Inferior parietal cortex (tissue), 1 donor: ENCODE results near the gene UBE2R2.

Source experiments
- DNase-seq: peaks from one replicate; pipeline ENCODE4 v3.0.0-alpha.2; 2016; ENCODE audit errors: extremely low spot score

UBE2R2 gene

GRCh38 chr9:33884856-33885701 lies 68.1 kb downstream of the UBE2R2 start:
- no peak for DNase-seq

DNA sequence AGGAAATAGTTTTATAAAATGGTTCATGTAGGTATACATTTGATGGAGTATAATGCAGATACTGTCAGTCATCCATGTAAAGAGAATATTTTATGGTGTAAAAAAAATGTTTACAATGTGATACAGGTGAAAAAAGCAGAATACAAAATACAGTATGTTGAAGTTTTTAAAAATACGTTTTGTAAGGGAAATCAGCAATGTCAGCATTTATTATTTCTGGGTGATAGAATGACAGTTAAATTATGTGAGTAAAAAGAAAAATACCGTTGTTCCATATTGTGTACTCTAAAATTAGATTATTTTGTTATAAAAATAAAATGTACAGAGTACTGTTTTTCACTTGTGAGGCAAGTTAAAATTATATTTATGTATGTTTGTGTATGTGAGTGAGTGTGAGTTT lies 69.0 kb downstream of the UBE2R2 start:
- DNase-seq: no peak

DNA sequence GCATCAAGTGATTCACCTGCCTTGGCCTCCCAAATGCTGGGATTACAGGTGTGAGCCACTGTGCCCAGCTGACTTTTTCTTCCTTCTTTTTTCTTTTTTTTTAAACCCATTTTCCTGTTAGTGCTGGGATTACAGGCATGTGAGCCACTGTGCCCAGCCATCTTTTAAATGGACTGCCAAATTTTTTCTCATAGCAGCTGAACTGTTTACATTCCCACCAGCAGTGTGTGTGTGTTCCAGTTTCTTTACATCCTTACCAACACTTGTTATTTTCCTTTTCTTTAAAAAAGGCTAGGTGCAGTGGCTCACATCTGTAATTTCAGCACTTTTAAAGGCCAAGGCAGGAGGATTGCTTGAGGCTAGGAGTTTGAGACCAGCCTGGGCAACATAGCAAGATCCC lies 76.9 kb downstream of the UBE2R2 start:
- DNase-seq: no peak

DNA sequence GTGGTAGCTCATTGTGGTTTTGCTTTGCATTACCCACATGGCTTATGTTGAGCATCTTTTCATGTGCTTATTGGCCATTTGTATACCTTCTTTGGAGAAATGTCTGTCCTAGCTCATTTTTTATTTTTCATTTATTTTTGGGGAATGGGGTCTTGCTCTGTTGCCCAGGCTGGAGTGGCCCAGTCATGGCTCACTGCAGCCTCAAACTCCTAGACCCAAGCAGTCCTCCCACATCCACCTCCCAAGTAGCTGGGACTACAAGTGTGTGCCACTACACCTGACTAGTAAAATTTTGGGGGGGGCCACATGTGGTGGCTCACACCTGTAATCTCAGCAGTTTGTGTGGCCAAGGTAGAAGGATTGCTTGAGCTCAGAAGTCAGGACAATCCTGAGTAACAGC lies 77.4 kb downstream of the UBE2R2 start:
- DNase-seq: no peak

GRCh38 chr9:33903157-33903780 lies 86.3 kb downstream of the UBE2R2 start:
- no peak for DNase-seq

GRCh38 chr9:33905137-33905536 lies 88.2 kb downstream of the UBE2R2 start:
- no peak for DNase-seq

DNA sequence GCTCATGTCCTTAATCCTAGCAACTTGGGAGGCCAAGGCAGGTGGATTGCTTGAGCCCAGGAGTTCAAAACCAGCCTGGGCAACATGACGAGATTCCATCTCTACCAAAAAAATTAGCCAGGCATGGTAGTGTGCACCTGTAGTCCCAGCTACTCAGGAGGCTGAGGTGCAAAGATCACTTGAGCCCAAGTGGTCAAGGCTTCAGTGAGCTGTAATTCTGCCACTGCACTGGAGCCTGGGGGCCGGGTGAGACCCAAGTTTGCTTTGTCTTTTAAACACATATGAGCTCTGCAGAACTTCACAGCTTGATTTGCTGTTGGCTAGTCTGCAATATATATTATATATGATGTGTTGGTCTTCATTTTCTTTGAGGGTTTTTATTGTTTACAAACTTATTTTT lies 89.8 kb downstream of the UBE2R2 start:
- no peak for DNase-seq

DNA sequence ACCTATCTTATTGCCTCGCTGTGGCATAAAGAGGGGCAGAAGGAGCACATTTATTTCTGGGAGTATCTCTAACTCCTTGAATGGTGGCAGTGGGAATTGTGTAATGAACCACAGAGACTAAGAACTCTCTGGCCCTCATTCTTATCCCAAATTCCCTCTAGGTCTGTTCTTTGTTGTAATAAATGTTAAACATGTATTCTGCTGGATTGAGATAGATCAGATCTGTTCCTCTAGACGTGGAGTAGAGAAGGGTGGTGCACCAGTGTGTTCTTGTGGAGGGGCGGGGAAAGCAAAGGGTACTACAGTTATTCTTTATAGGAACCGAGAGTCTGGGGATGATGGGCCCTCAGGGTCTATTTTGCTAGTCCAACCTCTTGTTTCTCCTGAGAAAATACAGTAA lies 90.4 kb downstream of the UBE2R2 start:
- DNase-seq: no peak

GRCh38 chr9:33908114-33908513 lies 91.2 kb downstream of the UBE2R2 start:
- no peak for DNase-seq

DNA sequence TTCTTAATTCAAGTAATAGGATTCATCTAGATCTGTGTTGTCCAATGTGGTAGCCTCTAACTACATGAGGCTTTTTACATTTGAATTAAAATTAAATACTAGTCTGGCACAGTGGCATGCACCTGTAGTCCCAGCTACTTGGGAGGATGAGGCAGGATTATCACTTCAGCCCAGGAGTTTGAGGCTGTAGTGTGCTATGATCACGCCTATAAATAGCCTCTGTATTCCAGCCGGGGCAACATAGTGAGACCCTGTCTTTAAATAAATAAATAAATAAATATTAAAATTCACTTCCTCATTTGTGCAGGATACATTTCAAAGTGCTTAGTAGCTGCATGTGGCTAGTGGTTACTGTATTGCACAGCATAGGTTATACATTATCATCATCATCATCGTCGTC lies 91.8 kb downstream of the UBE2R2 start:
- no peak for DNase-seq

GRCh38 chr9:33913541-33913940 lies 96.6 kb downstream of the UBE2R2 start:
- DNase-seq: no peak

DNA sequence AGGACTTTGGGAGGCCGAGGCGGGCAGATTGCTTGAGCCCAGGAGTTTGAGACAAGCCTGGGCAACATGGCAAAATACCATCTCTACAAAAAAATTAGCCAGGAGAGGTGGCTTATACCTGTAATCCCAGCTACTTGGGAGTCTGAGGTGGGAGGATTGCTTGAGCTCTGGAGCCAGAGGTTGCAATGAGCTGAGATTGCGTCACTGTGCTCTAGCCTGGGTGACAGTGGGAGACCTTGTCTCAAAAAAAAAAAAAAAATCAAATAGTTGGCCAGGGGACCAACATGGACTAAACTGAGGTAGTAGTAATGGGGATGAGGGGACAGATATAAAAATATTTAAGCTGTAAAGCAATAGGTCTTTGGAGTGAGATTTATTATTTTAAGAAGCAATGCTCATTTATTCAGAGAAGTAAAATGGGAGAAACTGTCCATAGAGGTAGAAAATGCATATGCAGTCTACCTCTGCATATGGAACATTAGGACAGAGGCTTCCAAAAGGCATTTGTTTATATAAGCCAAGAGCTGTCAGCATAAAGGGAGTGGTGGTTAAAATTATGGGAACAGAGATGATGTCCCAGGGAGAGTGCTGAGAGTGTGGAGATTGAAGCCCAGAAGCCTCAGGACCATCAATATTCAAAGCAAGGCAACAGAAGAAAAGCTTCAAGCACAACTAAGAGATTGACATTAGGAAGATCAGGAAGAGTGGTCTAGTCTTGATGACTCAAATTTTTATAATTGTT lies 98.1 kb downstream of the UBE2R2 start:
- DNase-seq: no peak

- DNase-seq: no peak
These were observed 100.1 kb downstream of the UBE2R2 start for GRCh38 chr9:33917036-33917435.

DNA sequence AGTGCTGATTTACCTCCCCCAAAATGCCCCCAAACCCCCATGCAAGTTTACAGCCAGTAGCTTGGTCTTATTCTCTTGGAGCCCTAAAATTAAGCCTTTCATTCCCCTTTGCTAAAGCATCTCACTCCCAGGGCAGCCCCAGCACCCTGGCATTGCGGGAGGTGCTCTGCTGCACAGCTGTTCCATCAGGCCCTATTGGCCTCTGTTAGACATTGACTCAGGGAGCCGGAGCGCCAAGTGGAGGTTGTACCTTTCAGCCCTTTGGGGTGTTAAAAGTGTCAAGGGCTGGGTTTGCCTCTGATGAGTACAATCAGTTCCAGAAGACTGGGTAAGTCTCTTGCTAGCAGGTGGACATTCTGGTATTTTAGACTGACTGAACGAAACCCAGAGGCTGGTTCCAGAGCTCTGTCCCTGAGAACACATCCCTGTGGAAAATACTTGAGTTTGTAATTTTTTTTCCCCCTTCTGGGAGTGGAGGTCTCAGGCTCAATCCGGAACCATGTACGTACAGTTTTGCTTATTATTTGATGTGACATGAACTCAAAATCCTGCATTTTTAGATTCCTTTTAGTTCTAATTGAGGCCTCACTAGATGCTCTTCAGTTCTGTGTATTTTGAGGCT lies 102.4 kb downstream of the UBE2R2 start:
- no peak for DNase-seq

DNA sequence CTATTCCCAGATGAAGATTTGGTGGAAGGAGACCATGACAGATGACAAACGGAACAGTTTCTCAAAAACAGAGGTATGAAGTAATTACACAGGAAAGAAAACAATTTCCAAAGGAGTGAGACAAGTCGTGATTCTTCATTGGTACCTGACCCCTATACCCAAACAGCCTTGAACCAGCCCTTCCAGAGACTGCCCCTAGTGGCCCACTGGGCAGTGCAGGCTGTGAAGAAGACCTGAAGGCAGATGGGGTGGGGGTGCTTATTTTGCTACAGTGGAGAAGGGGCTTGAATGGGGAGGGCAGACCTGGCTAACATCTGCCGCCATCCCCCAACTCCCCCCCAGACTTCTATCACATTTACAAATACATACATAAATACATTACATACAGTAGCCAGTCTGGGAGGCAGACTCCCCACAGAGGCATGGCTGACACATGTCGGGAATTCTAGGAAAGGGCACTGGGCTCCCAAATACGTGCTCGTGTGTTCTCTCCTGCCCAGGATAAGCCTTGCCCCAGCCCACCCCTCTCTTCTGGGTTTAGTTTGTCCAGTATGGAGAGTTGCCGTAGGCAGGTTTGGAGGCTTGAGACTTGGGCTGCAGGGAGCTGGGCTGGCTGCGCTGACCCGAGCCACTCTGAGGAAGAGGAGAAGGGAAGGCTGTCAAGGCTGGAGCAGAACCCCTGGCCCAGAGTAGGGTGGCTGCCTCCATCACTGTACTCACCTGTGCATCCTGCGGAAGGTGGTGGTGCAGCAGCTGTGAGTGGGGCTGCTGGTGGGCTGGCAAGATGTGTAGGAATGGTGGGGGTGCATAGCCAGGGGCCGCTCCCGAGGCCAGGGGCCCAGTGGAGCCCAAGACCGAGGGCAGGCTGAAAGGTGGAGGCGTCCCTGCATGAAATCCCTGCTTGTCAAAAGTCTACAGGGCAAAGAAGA lies 105.3 kb downstream of the UBE2R2 start:
- no peak for DNase-seq

DNA sequence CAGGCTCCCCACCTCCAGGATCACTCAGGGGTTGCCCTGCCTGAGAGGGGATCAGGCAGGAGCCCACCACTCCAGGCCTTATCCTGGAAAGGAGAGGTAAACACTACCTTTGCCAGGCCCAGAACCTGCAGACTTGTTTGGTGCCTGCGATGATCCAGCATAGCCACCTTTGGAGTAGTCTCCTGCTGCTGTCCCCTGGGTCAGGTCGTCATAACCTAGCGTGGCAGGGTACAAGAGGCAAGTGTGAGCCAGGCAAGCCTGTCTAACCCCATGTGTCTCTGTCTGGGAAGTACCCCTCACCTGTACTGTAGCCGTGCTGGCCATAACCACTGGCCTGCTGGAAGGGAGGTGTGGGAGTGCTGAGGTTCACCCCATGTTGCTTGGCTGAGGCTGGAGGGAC lies 106.1 kb downstream of the UBE2R2 start:
- no peak for DNase-seq

- DNase-seq: no peak
These were observed 107.2 kb downstream of the UBE2R2 start for GRCh38 chr9:33923998-33924701.

DNA sequence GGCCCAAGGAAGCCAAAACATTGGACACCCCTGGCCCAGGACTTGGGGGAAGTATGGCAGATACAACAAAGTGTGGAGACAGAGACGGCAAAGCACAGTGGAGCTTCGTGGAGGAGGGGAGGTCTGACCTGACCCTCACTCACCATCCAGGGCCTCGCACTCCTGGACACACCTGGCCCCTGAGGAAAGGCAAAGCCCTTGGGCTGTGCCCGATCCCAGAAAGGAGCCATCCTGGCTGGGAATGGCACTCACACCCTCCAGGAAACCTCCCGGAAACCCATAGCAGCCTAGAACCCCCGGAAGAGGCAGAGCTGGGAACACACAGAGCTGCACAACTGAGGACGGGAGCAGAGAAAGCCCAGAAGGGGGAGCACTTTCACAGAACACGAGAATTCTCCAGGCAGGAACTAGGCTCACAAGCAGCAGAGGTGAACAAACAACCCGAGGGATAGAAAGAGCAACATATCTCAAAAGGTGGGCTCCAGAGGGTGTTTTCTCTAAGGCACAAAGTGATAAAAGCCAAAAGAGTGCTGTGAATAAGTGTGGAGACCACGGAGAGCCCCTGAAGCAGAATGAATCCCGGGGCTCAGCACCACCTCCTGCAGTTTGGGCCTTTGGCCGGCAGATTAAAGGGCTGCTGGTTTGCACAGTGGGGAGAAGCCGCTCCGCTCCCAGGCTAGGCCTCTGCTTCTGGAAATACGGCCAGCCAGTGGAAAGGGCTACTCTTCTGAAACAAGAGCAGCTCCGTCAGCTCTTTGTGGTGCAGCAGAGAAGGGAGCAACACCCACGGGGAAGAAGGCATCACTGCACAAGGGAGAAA lies 108.2 kb downstream of the UBE2R2 start:
- DNase-seq: peak; percentile 81

DNA sequence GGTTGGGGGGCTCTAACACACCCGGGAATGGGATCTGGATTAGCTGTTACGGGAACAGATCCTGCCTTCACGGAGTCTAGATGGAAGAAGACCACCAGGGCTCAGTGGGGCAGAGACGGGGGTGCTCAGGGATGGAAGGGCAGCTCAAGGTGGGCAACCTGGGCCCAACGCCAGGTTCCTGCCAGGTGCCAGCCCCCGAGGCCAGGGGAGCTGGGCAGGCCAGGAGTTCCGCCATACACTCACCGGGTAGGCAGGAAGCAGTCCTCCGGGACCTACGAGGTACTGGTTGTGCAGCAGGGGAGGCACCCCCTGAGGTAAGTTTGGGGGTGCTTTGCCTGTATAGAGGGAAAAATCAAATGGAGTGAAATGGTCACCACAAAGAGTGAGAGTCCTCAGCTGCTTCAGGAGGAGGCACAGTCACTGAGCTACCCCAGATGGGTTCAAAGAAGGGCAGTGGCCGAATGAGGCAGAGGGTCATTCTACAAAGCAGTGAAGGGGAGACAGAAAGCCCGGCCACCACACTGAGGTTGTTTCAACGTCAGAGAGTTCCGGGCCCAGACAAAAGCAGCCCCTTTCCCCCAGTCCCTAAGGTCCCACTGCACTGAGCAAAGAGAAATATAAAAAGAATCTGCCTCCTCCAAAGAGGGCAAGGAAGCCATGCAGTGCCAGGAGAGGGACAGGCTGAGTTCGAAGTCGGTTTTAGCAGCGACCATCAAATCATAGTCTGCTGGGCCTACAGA lies 110.0 kb downstream of the UBE2R2 start:
- DNase-seq: no peak
